Fibroblast of lung (primary cell): ENCODE results near the gene FUT1.

Experiments used
- EZH2 ChIP-seq: IDR thresholded peaks from 2 replicates; pipeline ENCODE4 v1.5.1; 2012; ENCODE audit warnings: low read length, control low read depth, mild to moderate bottlenecking; ENCODE audit errors: missing control alignments
- TF ChIP-seq, protein P1 (sequence below), 2 donors: IDR thresholded peaks in 1 of 2; conservative IDR thresholded peaks in 1 of 2; 1 replicate in 1 of 2; 2 replicates in 1 of 2; pipeline ENCODE4 v1.5.1; 2011 to 2012; ENCODE audit warnings: low read length in 2 of 2, control low read depth in 1 of 2, inconsistent platforms in 1 of 2, low read depth in 1 of 2, mild to moderate bottlenecking in 1 of 2

DNA sequence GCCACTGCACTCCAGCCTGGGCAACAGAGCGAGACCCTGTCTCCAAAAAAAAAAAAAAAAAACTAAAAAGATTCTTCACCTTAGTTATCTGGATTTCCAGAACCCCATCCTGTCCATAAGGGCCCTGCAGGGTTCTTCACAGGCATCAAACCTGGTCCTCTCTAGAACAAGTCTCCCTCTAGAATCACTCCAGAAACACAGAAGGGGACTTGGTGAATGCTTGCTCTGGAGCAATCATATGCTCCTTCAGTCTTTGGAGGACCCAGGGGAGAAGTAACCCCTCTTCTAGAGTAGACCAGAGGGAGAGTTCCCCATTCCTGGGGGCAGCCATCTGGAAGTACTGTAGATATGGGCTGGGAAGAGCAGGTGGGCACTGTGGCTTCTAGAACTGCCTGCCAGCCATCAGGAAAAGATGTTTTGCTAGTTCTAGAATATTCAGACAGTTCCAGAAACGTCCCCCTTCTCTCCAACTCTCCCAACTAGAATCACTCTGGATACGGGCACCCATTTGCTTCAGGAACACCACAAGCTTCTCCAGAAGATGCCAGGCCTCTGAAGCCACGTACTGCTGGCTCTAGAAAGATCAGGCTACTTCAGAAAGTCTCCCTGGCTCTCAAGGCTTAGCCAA is 2.8 kb downstream of the FUT1 start:
- TF ChIP-seq, protein P1, sequence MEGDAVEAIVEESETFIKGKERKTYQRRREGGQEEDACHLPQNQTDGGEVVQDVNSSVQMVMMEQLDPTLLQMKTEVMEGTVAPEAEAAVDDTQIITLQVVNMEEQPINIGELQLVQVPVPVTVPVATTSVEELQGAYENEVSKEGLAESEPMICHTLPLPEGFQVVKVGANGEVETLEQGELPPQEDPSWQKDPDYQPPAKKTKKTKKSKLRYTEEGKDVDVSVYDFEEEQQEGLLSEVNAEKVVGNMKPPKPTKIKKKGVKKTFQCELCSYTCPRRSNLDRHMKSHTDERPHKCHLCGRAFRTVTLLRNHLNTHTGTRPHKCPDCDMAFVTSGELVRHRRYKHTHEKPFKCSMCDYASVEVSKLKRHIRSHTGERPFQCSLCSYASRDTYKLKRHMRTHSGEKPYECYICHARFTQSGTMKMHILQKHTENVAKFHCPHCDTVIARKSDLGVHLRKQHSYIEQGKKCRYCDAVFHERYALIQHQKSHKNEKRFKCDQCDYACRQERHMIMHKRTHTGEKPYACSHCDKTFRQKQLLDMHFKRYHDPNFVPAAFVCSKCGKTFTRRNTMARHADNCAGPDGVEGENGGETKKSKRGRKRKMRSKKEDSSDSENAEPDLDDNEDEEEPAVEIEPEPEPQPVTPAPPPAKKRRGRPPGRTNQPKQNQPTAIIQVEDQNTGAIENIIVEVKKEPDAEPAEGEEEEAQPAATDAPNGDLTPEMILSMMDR (conservative IDR thresholded peaks at IDR 0.05 in 1 of 2, IDR thresholded peaks at IDR 0.05 in 1 of 2; ENCODE audit: low read depth in 1 of 2, low read length in 2 of 2), result no peak
- TF ChIP-seq EZH2, result no peak
